Stimulated activated CD4-positive, alpha-beta T cell treated with anti-CD3 and anti-CD28 coated beads, Interleukin-12 subunit alpha, Interleukin-12 subunit beta, amount 100 ng/mL, for 24 hours (primary cell): Measurements from ENCODE around the gene ERC1.

Source experiments
- DNase-seq, 2 experiments: peaks; one replicate each; pipeline ENCODE4 v3.0.0-alpha.2; 2020; ENCODE audit warnings: low read depth in 2 of 2

The ERC1 gene

GRCh38 chr12:990661-991349, at the start of gene ERC1:
Gene ERC1 (plus strand): TSS chr12:991223. CDS start chr12:1027904, 36,681 bp downstream.
- DNase-seq, result peak; percentile 70 to 79

GRCh38 chr12:943051-943450, 48.0 kb upstream of the ERC1 start:
- DNase-seq, result no peak

- no peak for DNase-seq
Observed at GRCh38 chr12:944211-944610, 46.8 kb upstream of the ERC1 start.

- DNase-seq, result no peak
Observed at GRCh38 chr12:946212-946611, 44.8 kb upstream of the ERC1 start.

GRCh38 chr12:946631-947030, 44.4 kb upstream of the ERC1 start:
- no peak for DNase-seq

- DNase-seq, result no peak
Observed at GRCh38 chr12:948238-948637, 42.8 kb upstream of the ERC1 start.

- peak; percentile 96 to 98 for DNase-seq
Observed at GRCh38 chr12:949453-950191, 41.4 kb upstream of the ERC1 start, which contains the start of gene RAD52. Gene RAD52 (minus strand): TSS chr12:949694. CDS start chr12:933058, 16,636 bp downstream.

- no peak for DNase-seq
Observed at GRCh38 chr12:951176-951575, 39.8 kb upstream of the ERC1 start.

- no peak for DNase-seq
Observed at GRCh38 chr12:953776-954175, 37.2 kb upstream of the ERC1 start.

- no peak for DNase-seq
Observed at GRCh38 chr12:954741-955140, 36.3 kb upstream of the ERC1 start.

- no peak for DNase-seq
Observed at GRCh38 chr12:955939-956338, 35.1 kb upstream of the ERC1 start.

- no peak for DNase-seq
Observed at GRCh38 chr12:958588-959123, 32.4 kb upstream of the ERC1 start.

GRCh38 chr12:966724-967123, 24.3 kb upstream of the ERC1 start:
- DNase-seq, result no peak

GRCh38 chr12:967641-968040, 23.4 kb upstream of the ERC1 start:
- no peak for DNase-seq

- DNase-seq, result no peak
Observed at GRCh38 chr12:968545-968944, 22.5 kb upstream of the ERC1 start.

GRCh38 chr12:969821-970220, 21.2 kb upstream of the ERC1 start:
- no peak for DNase-seq

- no peak for DNase-seq
Observed at GRCh38 chr12:971991-972390, 19.0 kb upstream of the ERC1 start.

- DNase-seq, result no peak
Observed at GRCh38 chr12:974271-974862, 16.7 kb upstream of the ERC1 start.

- DNase-seq, result no peak
Observed at GRCh38 chr12:976644-977043, 14.4 kb upstream of the ERC1 start.

- DNase-seq, result no peak
Observed at GRCh38 chr12:977156-977555, 13.9 kb upstream of the ERC1 start.

GRCh38 chr12:979349-979748, 11.7 kb upstream of the ERC1 start:
- no peak for DNase-seq

- no peak for DNase-seq
Observed at GRCh38 chr12:981176-981828, 9.7 kb upstream of the ERC1 start.
